HPDE6-E6E7 (cell line): Measurements from ENCODE around the gene TCF3.
A peak's percentile ranks its signal among the peaks of the same experiment; 100 is the strongest.

ENCODE experiments used
- DNase-seq: peaks from one replicate; pipeline ENCODE4 v3.0.0; 2011; ENCODE audit warnings: missing footprints; ENCODE audit errors: extremely low spot score

The TCF3 gene

DNA sequence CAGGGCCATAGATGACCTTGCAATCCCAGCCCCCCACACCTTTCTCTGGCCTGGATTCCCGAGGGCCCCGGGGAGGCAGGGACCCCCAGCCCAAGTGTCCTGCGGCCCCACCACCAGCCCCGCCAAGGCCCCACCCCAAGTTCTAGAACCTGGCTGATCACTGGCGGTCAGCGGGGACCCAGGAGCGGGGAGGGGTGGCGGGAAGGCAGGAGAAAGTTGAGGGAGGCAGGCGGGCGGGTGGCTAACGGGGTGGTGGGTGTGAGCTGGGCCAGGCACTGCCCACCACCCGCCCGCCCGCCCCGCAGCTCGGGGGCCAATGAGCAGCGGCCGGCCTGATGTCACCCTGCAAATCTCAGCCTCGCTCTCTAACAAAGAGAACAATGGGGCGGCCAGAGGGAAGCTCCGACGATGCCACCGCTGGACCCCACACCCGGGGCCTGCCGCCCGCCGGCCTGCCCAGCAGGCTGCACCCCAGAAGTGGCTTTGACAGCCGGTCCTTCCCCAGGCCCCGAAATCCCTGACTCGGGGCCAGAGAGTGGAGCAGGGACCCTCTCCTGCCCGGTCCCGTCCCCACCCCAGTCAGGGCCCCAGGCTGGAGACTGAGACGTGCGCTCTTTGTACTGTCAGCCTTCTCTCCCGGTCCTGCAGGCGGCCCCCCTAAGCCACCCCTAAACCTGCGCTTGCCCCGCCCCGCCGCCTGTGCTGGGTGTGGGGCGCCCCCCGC is 85.9 kb downstream of the TCF3 start:
- DNase-seq: peak; percentile 57

DNA sequence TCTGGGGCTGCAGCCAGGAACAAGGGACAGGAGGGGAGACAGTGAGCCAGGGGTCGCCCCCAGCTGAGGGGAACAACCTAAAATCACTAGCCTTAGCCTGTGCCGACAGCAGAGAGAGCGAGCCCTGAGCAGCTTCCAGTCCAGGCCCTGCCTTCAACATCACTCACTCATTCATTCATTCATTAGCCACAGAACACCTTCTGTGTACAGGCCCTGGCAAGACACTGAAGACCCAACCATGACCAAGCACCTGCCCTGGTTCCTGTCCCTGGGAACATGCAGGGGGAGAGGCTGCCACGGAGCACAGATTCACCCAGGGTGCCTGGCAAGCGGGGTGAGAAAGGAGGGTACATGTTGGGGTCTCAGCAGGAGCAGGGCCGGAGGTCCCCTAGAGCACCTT is 89.2 kb downstream of the TCF3 start:
- no peak for DNase-seq

DNA sequence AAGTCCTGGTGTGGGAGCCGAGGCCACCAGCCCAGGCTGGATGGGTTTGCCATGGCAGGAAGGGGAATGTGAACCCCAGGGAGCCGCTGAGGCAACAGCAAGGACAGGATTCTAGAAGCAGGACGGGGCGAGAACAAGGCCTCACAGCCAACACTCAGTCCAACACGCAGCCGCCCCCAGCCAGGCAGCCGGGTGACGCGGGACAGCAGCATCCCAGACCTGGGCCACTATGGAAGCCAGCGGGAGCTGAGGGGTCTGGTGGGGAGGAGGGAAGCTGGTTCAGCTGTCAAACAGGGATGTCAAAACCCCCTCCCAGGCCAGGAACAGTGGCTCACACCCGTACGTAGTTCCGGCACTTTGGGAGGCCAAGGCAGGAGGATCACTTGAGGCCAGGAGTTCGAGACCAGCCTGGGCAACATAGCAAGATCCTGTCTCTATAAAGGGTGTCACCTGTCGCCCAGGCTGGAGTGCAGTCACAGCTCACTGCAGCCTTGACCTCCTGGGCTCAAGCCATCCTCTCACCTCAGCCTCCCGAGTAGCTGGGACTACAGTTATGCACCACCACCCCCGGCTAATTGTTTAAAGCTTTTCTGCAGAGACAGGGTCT is 91.1 kb downstream of the TCF3 start:
- no peak for DNase-seq

DNA sequence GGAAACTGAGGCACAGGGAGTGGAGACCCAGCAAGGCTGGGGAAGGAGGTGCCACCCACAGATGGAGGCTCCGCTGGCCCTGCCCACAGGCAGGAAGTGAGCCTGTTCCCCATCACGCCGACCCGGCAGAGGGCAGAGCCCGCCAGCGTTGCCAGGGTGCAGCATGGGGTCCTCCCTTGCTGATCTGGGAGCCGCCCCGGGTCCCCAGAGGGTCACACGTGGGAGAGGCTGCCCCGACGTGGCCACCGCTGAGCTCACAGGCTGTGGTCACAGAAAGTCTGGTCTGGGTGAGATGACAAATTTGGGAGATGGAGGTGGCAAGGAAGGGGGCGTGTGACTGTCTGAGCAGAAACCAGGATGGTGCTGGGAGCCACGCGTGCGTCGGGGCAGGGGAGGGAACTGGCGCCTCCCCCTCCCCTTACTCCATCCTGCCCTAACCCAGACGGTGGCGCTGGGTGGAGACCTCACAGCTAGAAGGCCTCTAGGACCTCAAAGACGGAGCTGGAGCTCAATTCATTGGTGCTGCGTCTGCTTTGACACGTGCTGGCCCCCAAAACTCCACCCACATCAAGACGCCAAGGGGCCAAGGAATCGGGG is 92.0 kb downstream of the TCF3 start:
- DNase-seq: no peak
